Lung microvascular endothelial cell (primary cell): ENCODE measurements around the gene CACNA1S. TPM values are rescaled to one million over a fixed set of nuclear protein-coding genes. Genes with fewer than 3 reads are reported as not detected.

ENCODE experiments used
- DNase-seq, 2 donors: peaks; one replicate each; pipeline versions ENCODE4 v3.0.0 to v3.0.0-alpha.2; 2010; ENCODE audit warnings: low read depth in 2 of 2
- total RNA-seq: library from RNA; depleted of rRNA; stranded (reverse); fragments of >200 nt; gene quantifications from 2 replicates; pipeline ENCODE4 v1.2.1, GENCODE V29; 2014

CACNA1S gene
- total RNA-seq, 1 donor from 2014 or later, result not detected

GRCh38 chr1:201034671-201035070, 77.6 kb downstream of the CACNA1S start:
- DNase-seq, result no peak

GRCh38 chr1:201032408-201032807, 79.8 kb downstream of the CACNA1S start:
- no peak for DNase-seq

GRCh38 chr1:201028461-201028889, 83.8 kb downstream of the CACNA1S start:
- peak; percentile 83 to 85 for DNase-seq

- DNase-seq, result peak in 1 of 2 donors; percentile 34
These were observed 85.4 kb downstream of the CACNA1S start for GRCh38 chr1:201026836-201027235.

GRCh38 chr1:201026234-201026633, 86.0 kb downstream of the CACNA1S start:
- DNase-seq, result peak in 1 of 2 donors; percentile 17

GRCh38 chr1:201025571-201026002, 86.6 kb downstream of the CACNA1S start:
- DNase-seq, result peak; percentile 50 to 78

GRCh38 chr1:201024625-201024998, 87.6 kb downstream of the CACNA1S start:
- DNase-seq, result no peak

GRCh38 chr1:201023920-201024624, 88.2 kb downstream of the CACNA1S start:
- DNase-seq, result no peak

- peak; percentile 61 to 80 for DNase-seq
These were observed 88.7 kb downstream of the CACNA1S start, which contains the start of gene KIF21B for GRCh38 chr1:201023517-201023902. Gene KIF21B (minus strand): TSS chr1:201023714. CDS start chr1:201023383, 331 bp downstream.

- peak; percentile 44 to 49 for DNase-seq
These were observed 89.3 kb downstream of the CACNA1S start for GRCh38 chr1:201022820-201023516.

GRCh38 chr1:201022493-201022819, 89.8 kb downstream of the CACNA1S start:
- no peak for DNase-seq

GRCh38 chr1:201021630-201022492, 90.4 kb downstream of the CACNA1S start:
- DNase-seq, result no peak

- DNase-seq, result peak; percentile 43 to 74
These were observed 91.3 kb downstream of the CACNA1S start for GRCh38 chr1:201020721-201021629.

- no peak for DNase-seq
These were observed 92.1 kb downstream of the CACNA1S start for GRCh38 chr1:201020040-201020591.

GRCh38 chr1:201019321-201019977, 92.8 kb downstream of the CACNA1S start:
- peak in 1 of 2 donors; percentile 46 for DNase-seq

- no peak for DNase-seq
These were observed 94.4 kb downstream of the CACNA1S start for GRCh38 chr1:201017828-201018163.

- no peak for DNase-seq
These were observed 95.0 kb downstream of the CACNA1S start for GRCh38 chr1:201016943-201017827.

GRCh38 chr1:201016211-201016651, 96.0 kb downstream of the CACNA1S start:
- DNase-seq, result peak in 1 of 2 donors; percentile 38

- peak in 1 of 2 donors; percentile 27 for DNase-seq
These were observed 96.6 kb downstream of the CACNA1S start for GRCh38 chr1:201015551-201016091.
